Mesodermal cell (in vitro differentiated cells): ENCODE data around the gene SORBS2.

Source experiments
- H3K27ac ChIP-seq: 2 replicates; pipeline ENCODE4 v1.7.0; 2013; ENCODE audit warnings: mild to moderate bottlenecking, low read depth, low read length, moderate library complexity; ENCODE audit not compliant: severe bottlenecking
- H3K36me3 ChIP-seq: 2 replicates; pipeline ENCODE4 v1.7.1; 2013; ENCODE audit warnings: mild to moderate bottlenecking, low read length, moderate library complexity; ENCODE audit not compliant: control insufficient read depth, insufficient read depth
- H3K4me1 ChIP-seq: one replicate; pipeline ENCODE4 v1.7.1; 2013; ENCODE audit warnings: mild to moderate bottlenecking, low read length; ENCODE audit not compliant: insufficient read depth, control insufficient read depth, poor library complexity, severe bottlenecking
- H3K4me3 ChIP-seq: 2 replicates; pipeline ENCODE4 v1.7.0; 2013; ENCODE audit warnings: low read length, control low read depth, mild to moderate bottlenecking; ENCODE audit not compliant: insufficient read depth, poor library complexity, severe bottlenecking; ENCODE audit errors: extremely low read depth
- H3K9me3 ChIP-seq: 2 replicates; pipeline ENCODE4 v1.7.1; 2013; ENCODE audit warnings: mild to moderate bottlenecking, low read length, moderate library complexity; ENCODE audit not compliant: control insufficient read depth
- WGBS, 2 experiments: methylation state at CpG; one replicate each; pipeline ENCODE4 v1.1.5; 2013; ENCODE audit warnings: missing lambda C conversion rate in 2 of 2; ENCODE audit not compliant: insufficient coverage in 2 of 2; 5-methylcytosine and 5-hydroxymethylcytosine counted together

SORBS2 gene

GRCh38 chr4:185657183-185657582 lies 154.8 kb downstream of the SORBS2 start:
- Histone ChIP-seq H3K4me1 (peaks cover 11% of the 10 kb centered on the region), H3K36me3 (no peaks in the 10 kb centered on the region), H3K4me3 (no peak overlapping the region), H3K27ac (no peak overlapping the region), H3K9me3 (no peaks in the 10 kb centered on the region)
- 84 to 88% methylated on average over 12 to 14 of the region's 14 CpGs for WGBS, 2 experiments

GRCh38 chr4:185656467-185656931 lies 155.5 kb downstream of the SORBS2 start:
- 71 to 78% methylated on average over 4 to 5 of the region's 6 CpGs for WGBS, 2 experiments
- no peak overlapping the region for H3K27ac ChIP-seq

GRCh38 chr4:185654965-185655554 lies 156.9 kb downstream of the SORBS2 start:
- Histone ChIP-seq H3K4me3 (no peak overlapping the region), H3K9me3 (no peaks in the 10 kb centered on the region), H3K36me3 (no peaks in the 10 kb centered on the region), H3K27ac (no peak overlapping the region), H3K4me1 (peaks cover 11% of the 10 kb centered on the region)
- WGBS, 2 experiments: 94 to 100% methylated on average over 4 of the region's 4 CpGs

More at GRCh38 chr4:185656467-185656931, 155.5 kb downstream of the SORBS2 start:
- no peak overlapping the region for H3K4me3 ChIP-seq
- H3K4me1 ChIP-seq: peaks cover 11% of the 10 kb centered on the region
- no peaks in the 10 kb centered on the region for H3K36me3 ChIP-seq
- no peaks in the 10 kb centered on the region for H3K9me3 ChIP-seq

- Histone ChIP-seq H3K9me3 (no peaks in the 10 kb centered on the region), H3K27ac (no peak overlapping the region), H3K4me1 (peaks cover 11% of the 10 kb centered on the region), H3K36me3 (peaks cover 2% of the 10 kb centered on the region), H3K4me3 (no peak overlapping the region)
- WGBS, 2 experiments: no CpG with 5 or more reads among the region's 3 CpGs
Observed at GRCh38 chr4:185654311-185654710, 157.7 kb downstream of the SORBS2 start.

- H3K4me1 ChIP-seq: peaks cover under 1% of the 10 kb centered on the region
- no peak overlapping the region for H3K4me3 ChIP-seq
- 75 to 84% methylated on average over 5 to 6 of the region's 7 CpGs for WGBS, 2 experiments
- no peak overlapping the region for H3K27ac ChIP-seq
- H3K9me3 ChIP-seq: no peaks in the 10 kb centered on the region
- H3K36me3 ChIP-seq: peaks cover 4% of the 10 kb centered on the region
Observed at GRCh38 chr4:185651851-185652250, 160.1 kb downstream of the SORBS2 start.

- Histone ChIP-seq H3K4me3 (no peak overlapping the region), H3K36me3 (peaks cover 4% of the 10 kb centered on the region), H3K9me3 (no peaks in the 10 kb centered on the region), H3K4me1 (no peaks in the 10 kb centered on the region), H3K27ac (no peak overlapping the region)
- WGBS, 2 experiments: 72% methylated on average over 3 to 4 of the region's 5 CpGs
Observed at GRCh38 chr4:185651137-185651677, 160.8 kb downstream of the SORBS2 start.

GRCh38 chr4:185648631-185649030 lies 163.4 kb downstream of the SORBS2 start:
- no peaks in the 10 kb centered on the region for H3K9me3 ChIP-seq
- no peak overlapping the region for H3K27ac ChIP-seq
- 91% methylated on average over 1 of the region's 4 CpGs; no CpG with 5 or more reads in 1 of the 2 experiments for WGBS, 2 experiments
- H3K4me3 ChIP-seq: no peak overlapping the region
- no peaks in the 10 kb centered on the region for H3K4me1 ChIP-seq
- H3K36me3 ChIP-seq: peaks cover 8% of the 10 kb centered on the region

- no peak overlapping the region for H3K27ac ChIP-seq
- no peaks in the 10 kb centered on the region for H3K4me1 ChIP-seq
- WGBS, 2 experiments: no CpG with 5 or more reads among the region's 1 CpG
- H3K36me3 ChIP-seq: peaks cover 8% of the 10 kb centered on the region
- no peak overlapping the region for H3K4me3 ChIP-seq
- H3K9me3 ChIP-seq: no peaks in the 10 kb centered on the region
Observed at GRCh38 chr4:185645403-185645802, 166.6 kb downstream of the SORBS2 start.

GRCh38 chr4:185644408-185644807 lies 167.6 kb downstream of the SORBS2 start:
- Histone ChIP-seq H3K27ac (no peak overlapping the region), H3K36me3 (peaks cover 7% of the 10 kb centered on the region), H3K9me3 (no peaks in the 10 kb centered on the region), H3K4me3 (no peak overlapping the region), H3K4me1 (no peaks in the 10 kb centered on the region)
- 92 to 95% methylated on average over 2 to 3 of the region's 4 CpGs for WGBS, 2 experiments

- no peak overlapping the region for H3K27ac ChIP-seq
- H3K36me3 ChIP-seq: peaks cover 4% of the 10 kb centered on the region
- WGBS, 2 experiments: 83 to 98% methylated on average over 3 of the region's 3 CpGs
- no peak overlapping the region for H3K4me3 ChIP-seq
- H3K9me3 ChIP-seq: no peaks in the 10 kb centered on the region
- H3K4me1 ChIP-seq: no peaks in the 10 kb centered on the region
Observed at GRCh38 chr4:185642907-185643306, 169.1 kb downstream of the SORBS2 start.
